Neural cell (in vitro differentiated cells): Measurements from ENCODE around the gene ANO9. TPM values are rescaled to one million over a fixed set of nuclear protein-coding genes. Genes with fewer than 3 reads are reported as not detected.

Source experiments
- H2AFZ ChIP-seq: fragments of 200-600, 300-800 bp; sonication (generic), shearing (Covaris generic); 2 replicates; pipeline ENCODE4 v1.6.0; 2014; ENCODE audit warnings: low read depth, mild to moderate bottlenecking, antibody characterized with exemption, low read length, moderate library complexity
- H3F3A ChIP-seq: fragments of 200-600 bp; shearing (Covaris generic); 2 replicates; pipeline ENCODE4 v1.6.1; 2016; ENCODE audit warnings: mild to moderate bottlenecking, moderate library complexity, mixed read lengths, antibody characterized with exemption, low read length; ENCODE audit not compliant: insufficient read depth, poor library complexity, severe bottlenecking
- H3K27ac ChIP-seq: fragments of 200-600, 300-800 bp; sonication (generic), shearing (Covaris generic); 2 replicates; pipeline ENCODE4 v1.5.1; 2014; ENCODE audit warnings: mild to moderate bottlenecking, low read length, moderate library complexity
- H3K27me3 ChIP-seq: fragments of 300-800, 200-600 bp; sonication (generic), shearing (Covaris generic); 2 replicates; pipeline ENCODE4 v1.6.0; 2014; ENCODE audit warnings: mild to moderate bottlenecking, low read depth, low read length, moderate library complexity; ENCODE audit not compliant: insufficient read depth
- H3K36me3 ChIP-seq: fragments of 300-800, 200-600 bp; sonication (generic), shearing (Covaris generic); 2 replicates; pipeline ENCODE4 v1.5.1; 2014; ENCODE audit warnings: mild to moderate bottlenecking, antibody characterized with exemption, low read length, moderate library complexity; ENCODE audit not compliant: insufficient read depth
- H3K4me2 ChIP-seq: fragments of 300-800, 200-600 bp; sonication (generic), shearing (Covaris generic); 2 replicates; pipeline ENCODE4 v1.6.0; 2014; ENCODE audit warnings: mild to moderate bottlenecking, low read length
- H3K4me3 ChIP-seq: fragments of 300-800, 200-600 bp; sonication (generic), shearing (Covaris generic); 2 replicates; pipeline ENCODE4 v1.5.1; 2014; ENCODE audit warnings: mild to moderate bottlenecking, low read length, moderate library complexity
- H3K79me2 ChIP-seq: fragments of 200-600 bp; shearing (Covaris generic); replicated peaks from 2 replicates; pipeline ENCODE4 v1.6.0; 2014; ENCODE audit warnings: mild to moderate bottlenecking, low read length, moderate library complexity; ENCODE audit not compliant: insufficient read depth
- H3K9ac ChIP-seq: fragments of 300-800, 200-600 bp; sonication (generic), shearing (Covaris generic); 2 replicates; pipeline ENCODE4 v1.6.1; 2016; ENCODE audit warnings: mild to moderate bottlenecking, low read length, mixed read lengths
- H3K9me2 ChIP-seq: fragments of 200-600 bp; shearing (Covaris generic); 2 replicates; pipeline ENCODE4 v1.6.1; 2016; ENCODE audit warnings: mild to moderate bottlenecking, low read length, mixed read lengths; ENCODE audit not compliant: insufficient read depth
- H3K9me3 ChIP-seq: fragments of 200-600, 300-800 bp; sonication (generic), shearing (Covaris generic); 2 replicates; pipeline ENCODE4 v1.6.1; 2016; ENCODE audit warnings: mild to moderate bottlenecking, mixed run types, low read length, moderate library complexity, mixed read lengths
- H4K20me1 ChIP-seq: fragments of 200-600 bp; shearing (Covaris generic); 2 replicates; pipeline ENCODE4 v1.6.1; 2016; ENCODE audit warnings: mild to moderate bottlenecking, mixed run types; ENCODE audit not compliant: insufficient read depth
- EP300 ChIP-seq: fragments of 450-650 bp; conservative IDR thresholded peaks from 2 replicates; pipeline ENCODE4 v1.6.1; 2014; ENCODE audit warnings: antibody characterized with exemption, mild to moderate bottlenecking, moderate library complexity; ENCODE audit not compliant: poor library complexity, severe bottlenecking
- EZH2 ChIP-seq: fragments of 200-600, 300-800 bp; shearing (Covaris generic), sonication (generic); IDR thresholded peaks from 2 replicates; pipeline ENCODE4 v1.6.1; 2014; ENCODE audit warnings: antibody characterized with exemption, low read length, borderline replicate concordance, mild to moderate bottlenecking; ENCODE audit not compliant: insufficient read depth, poor library complexity, severe bottlenecking
- MXI1 ChIP-seq: fragments of 450-650 bp; conservative IDR thresholded peaks from 2 replicates; pipeline ENCODE4 v1.6.1; 2014; ENCODE audit warnings: antibody characterized with exemption, mild to moderate bottlenecking; ENCODE audit not compliant: poor library complexity, severe bottlenecking
- POLR2AphosphoS5 ChIP-seq: IDR thresholded peaks from 2 replicates; pipeline ENCODE4 v1.6.1; 2012
- RAD21 ChIP-seq: fragments of 450-650 bp; conservative IDR thresholded peaks from 2 replicates; pipeline ENCODE4 v1.6.1; 2014; ENCODE audit warnings: antibody characterized with exemption, mild to moderate bottlenecking, moderate library complexity
- REST ChIP-seq: IDR thresholded peaks from 2 replicates; pipeline ENCODE4 v1.6.1; 2012; ENCODE audit warnings: borderline replicate concordance
- SMC3 ChIP-seq: fragments of 450-650 bp; conservative IDR thresholded peaks from 2 replicates; pipeline ENCODE4 v1.6.1; 2014; ENCODE audit warnings: antibody characterized with exemption, mild to moderate bottlenecking, moderate library complexity; ENCODE audit not compliant: poor library complexity
- TAF1 ChIP-seq: IDR thresholded peaks from 2 replicates; pipeline ENCODE4 v1.6.1; 2012; ENCODE audit warnings: low read depth
- polyA plus RNA-seq: library from polyadenylated mRNA; depleted of rRNA; stranded (reverse); fragments of >200 nt; gene quantifications from 2 replicates; pipeline ENCODE4 v1.2.3, GENCODE V29; 2014
- TF ChIP-seq, protein P1 (sequence below): fragments of 450-650 bp; IDR thresholded peaks from 2 replicates; pipeline ENCODE4 v1.5.1; 2014; ENCODE audit warnings: antibody characterized with exemption, mild to moderate bottlenecking, moderate library complexity; ENCODE audit not compliant: poor library complexity, severe bottlenecking

The ANO9 gene
- polyA plus RNA-seq, 1 donor from 2014 or later = not detected

GRCh38 chr11:377174-377865 is 64.5 kb downstream of the ANO9 start:
- Histone ChIP-seq H3K27me3 (no peaks in the 10 kb centered on the region), H4K20me1 (no peaks in the 10 kb centered on the region), H3K9me2 (no peaks in the 10 kb centered on the region), H3K36me3 (peaks cover 7% of the 10 kb centered on the region), H3K4me2 (no peak overlapping the region), H3K9me3 (peaks cover 6% of the 10 kb centered on the region), H3K9ac (no peak overlapping the region), H3F3A (no peaks in the 10 kb centered on the region), H3K4me3 (no peak overlapping the region), H3K79me2 (no peaks in the 10 kb centered on the region), H2AFZ (no peak overlapping the region), H3K27ac (no peak overlapping the region)
- TF ChIP-seq EZH2 = no peak
- TF ChIP-seq MXI1 = no peak
- TF ChIP-seq RAD21 = no peak
- TF ChIP-seq TAF1 = no peak
- TF ChIP-seq POLR2AphosphoS5 = no peak
- TF ChIP-seq, protein P1, sequence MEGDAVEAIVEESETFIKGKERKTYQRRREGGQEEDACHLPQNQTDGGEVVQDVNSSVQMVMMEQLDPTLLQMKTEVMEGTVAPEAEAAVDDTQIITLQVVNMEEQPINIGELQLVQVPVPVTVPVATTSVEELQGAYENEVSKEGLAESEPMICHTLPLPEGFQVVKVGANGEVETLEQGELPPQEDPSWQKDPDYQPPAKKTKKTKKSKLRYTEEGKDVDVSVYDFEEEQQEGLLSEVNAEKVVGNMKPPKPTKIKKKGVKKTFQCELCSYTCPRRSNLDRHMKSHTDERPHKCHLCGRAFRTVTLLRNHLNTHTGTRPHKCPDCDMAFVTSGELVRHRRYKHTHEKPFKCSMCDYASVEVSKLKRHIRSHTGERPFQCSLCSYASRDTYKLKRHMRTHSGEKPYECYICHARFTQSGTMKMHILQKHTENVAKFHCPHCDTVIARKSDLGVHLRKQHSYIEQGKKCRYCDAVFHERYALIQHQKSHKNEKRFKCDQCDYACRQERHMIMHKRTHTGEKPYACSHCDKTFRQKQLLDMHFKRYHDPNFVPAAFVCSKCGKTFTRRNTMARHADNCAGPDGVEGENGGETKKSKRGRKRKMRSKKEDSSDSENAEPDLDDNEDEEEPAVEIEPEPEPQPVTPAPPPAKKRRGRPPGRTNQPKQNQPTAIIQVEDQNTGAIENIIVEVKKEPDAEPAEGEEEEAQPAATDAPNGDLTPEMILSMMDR = no peak
- no peak for TF ChIP-seq REST
- TF ChIP-seq EP300 = no peak
- no peak for TF ChIP-seq SMC3

DNA sequence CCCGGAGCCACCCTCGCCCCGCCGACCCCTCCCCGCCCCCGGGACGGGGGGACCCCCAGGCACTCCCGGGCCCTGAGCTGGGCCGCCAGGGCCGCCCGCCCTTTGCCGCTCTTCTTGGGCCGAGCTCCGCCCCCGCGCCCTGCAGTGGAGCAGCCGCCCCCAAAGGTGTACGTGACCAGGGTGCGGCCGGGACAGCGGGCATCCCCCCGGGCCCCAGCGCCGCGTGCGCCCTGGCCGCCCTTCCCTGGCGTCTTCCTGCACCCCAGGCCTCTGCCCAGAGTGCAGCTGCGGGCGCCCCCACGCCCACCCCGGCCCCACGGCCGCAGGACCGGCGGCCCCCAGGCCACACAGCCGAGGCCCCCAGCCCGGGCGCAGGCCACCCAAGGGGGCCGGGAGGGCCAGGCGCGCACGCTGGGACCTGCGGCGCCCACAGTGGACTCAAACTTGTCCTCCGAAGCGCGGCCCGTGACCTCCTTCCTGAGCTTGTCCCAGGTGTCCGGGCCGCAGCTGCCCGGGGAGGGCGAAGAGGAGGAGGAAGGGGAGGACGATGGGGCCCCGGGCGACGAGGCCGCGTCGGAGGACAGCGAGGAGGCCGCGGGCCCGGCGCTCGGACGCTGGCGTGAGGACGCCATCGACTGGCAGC is 65.2 kb downstream of the ANO9 start:
- no peaks in the 10 kb centered on the region for H3F3A ChIP-seq
- no peak overlapping the region for H2AFZ ChIP-seq
- peaks cover 6% of the 10 kb centered on the region for H3K9me3 ChIP-seq
- H3K4me3 ChIP-seq = no peak overlapping the region
- no peak overlapping the region for H3K27ac ChIP-seq
- TF ChIP-seq RAD21 (no peak), EP300 (no peak), TAF1 (no peak)
- H3K4me2 ChIP-seq = no peak overlapping the region
- H3K36me3 ChIP-seq = peaks cover 7% of the 10 kb centered on the region
- no peaks in the 10 kb centered on the region for H4K20me1 ChIP-seq
- H3K27me3 ChIP-seq = no peaks in the 10 kb centered on the region
- no peaks in the 10 kb centered on the region for H3K9me2 ChIP-seq
- H3K9ac ChIP-seq = no peak overlapping the region
- H3K79me2 ChIP-seq = peaks cover under 1% of the 10 kb centered on the region
